Stimulated activated naive CD4-positive, alpha-beta T cell (primary cell): ENCODE measurements around the gene PLEKHN1.
A peak's percentile ranks its signal among the peaks of the same experiment; 100 is the strongest.
"Not testable (repeated sequence)": the region's sequence is repeated elsewhere in the genome, so short reads cannot be mapped to it uniquely, and the experiment has no call there.

Experiments used
- DNase-seq, 6 experiments: peaks; one replicate each; lab custom pipeline; 2025; lab: John Stamatoyannopoulos, UW

The PLEKHN1 gene

DNA sequence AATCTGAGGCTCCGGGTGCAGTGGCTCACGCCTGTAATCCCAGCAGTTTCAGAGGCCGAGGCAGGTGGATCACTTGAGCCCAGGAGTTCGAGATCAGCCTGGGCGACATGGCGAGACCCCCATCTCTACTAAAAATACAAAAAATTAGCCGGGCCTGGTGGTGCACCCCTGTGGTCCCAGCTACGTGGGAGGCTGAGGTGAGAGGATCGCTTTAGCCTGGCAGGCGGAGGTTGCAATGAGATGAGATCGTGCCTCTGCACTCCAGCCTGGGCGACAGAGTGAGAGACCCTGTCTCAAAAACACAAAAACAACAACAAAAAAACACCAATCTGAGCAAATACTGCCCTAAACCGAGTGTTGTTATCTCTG is 46.4 kb downstream of the PLEKHN1 start:
- DNase-seq, result not testable (repeated sequence)

DNA sequence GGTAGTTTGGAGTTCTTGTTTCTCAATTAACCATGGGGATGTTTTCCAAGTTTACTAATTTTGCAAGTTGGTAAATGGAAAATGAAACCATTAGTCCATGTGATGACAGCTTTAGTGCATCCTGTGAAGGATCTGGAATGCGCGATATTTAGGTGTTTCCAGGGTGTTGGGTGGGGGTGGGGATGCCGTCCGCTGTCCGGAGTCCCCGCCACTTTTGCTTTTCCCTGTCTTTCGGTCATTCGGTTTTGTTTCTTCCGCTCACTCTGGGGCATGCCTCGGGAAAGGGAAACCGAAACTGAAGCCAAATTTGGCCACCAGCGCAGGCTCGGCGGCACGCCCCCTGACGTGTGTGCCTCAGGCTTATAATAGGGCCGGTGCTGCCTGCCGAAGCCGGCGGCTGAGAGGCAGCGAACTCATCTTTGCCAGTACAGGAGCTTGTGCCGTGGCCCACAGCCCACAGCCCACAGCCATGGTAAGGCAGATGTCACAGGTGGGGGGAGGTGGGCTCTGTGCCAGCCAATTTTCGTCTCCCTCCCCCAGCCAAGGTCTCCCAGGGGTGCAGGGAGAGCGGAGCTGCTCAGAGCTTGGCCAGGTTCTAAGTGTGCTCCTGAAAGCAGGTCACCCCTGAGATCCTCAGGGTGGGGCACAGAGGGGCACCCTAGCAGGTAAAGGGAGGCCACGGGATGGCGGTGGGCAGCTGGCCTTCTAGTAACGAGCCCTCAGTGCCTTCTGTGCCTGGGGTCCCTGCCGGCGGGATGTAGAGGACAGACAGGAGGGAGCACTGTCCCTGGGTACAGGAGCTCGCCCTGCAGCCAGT is 47.0 kb downstream of the PLEKHN1 start, which contains the start of gene ISG15:
Gene ISG15, plus strand, starts transcription at position 393 of the 817 bp plus-strand sequence. Its CDS starts 77 bp downstream, at position 470.
- DNase-seq, result peak; percentile 76 to 88 (median 81)

DNA sequence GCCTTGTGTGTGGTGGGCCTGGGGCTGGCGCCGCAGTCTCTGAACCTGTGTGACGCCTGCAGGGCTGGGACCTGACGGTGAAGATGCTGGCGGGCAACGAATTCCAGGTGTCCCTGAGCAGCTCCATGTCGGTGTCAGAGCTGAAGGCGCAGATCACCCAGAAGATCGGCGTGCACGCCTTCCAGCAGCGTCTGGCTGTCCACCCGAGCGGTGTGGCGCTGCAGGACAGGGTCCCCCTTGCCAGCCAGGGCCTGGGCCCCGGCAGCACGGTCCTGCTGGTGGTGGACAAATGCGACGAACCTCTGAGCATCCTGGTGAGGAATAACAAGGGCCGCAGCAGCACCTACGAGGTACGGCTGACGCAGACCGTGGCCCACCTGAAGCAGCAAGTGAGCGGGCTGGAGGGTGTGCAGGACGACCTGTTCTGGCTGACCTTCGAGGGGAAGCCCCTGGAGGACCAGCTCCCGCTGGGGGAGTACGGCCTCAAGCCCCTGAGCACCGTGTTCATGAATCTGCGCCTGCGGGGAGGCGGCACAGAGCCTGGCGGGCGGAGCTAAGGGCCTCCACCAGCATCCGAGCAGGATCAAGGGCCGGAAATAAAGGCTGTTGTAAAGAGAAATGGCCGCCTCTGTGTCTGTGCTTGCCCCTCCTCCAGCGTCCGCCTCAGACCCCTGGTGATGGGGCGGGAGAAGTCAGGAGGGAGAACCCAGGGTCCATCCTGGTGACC is 47.8 kb downstream of the PLEKHN1 start:
- peak in 1 of 6 experiments; percentile 29 for DNase-seq

DNA sequence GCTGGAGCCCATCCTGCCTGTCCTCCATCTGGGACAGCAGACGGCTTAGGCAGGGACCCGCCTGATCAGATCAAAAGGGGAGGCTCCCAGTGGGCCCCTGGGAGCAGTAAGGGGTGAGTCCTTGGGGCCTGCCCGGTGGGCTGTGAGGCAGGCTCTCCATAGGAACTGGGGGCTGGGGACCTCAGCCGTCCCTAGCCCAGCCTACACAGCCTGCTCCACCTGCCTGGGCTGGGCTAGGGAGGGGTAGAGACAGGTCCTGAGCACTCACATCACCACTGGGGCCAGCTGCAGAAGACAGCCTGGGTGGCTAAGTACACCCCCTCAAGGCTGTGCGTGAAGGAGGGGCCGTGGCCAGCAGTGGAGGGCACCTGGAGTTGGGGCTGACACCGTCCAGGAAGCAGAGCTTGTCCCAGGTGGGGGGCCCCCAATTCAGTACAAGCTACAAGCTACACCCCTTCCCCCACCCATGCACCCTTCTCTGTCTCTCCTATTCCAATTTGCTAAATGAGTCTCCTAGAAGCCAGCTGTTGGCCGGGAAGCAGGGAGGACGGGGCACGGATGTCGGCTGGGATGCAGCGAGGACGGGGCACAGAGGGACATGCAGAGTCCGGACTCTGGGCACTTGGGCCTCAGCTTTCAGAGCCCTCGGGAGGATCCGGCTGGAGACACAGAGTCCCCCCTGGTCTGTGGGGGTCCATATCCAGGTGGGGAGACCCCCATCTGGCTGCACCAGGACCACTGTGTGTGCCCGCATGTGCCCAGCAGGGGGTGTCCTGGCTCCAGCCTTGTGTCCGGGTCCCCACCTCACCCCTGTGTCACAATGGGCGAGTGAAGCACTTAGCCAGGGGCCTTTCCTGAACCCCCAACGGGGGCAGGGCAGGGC is 48.8 kb downstream of the PLEKHN1 start:
- no peak for DNase-seq

DNA sequence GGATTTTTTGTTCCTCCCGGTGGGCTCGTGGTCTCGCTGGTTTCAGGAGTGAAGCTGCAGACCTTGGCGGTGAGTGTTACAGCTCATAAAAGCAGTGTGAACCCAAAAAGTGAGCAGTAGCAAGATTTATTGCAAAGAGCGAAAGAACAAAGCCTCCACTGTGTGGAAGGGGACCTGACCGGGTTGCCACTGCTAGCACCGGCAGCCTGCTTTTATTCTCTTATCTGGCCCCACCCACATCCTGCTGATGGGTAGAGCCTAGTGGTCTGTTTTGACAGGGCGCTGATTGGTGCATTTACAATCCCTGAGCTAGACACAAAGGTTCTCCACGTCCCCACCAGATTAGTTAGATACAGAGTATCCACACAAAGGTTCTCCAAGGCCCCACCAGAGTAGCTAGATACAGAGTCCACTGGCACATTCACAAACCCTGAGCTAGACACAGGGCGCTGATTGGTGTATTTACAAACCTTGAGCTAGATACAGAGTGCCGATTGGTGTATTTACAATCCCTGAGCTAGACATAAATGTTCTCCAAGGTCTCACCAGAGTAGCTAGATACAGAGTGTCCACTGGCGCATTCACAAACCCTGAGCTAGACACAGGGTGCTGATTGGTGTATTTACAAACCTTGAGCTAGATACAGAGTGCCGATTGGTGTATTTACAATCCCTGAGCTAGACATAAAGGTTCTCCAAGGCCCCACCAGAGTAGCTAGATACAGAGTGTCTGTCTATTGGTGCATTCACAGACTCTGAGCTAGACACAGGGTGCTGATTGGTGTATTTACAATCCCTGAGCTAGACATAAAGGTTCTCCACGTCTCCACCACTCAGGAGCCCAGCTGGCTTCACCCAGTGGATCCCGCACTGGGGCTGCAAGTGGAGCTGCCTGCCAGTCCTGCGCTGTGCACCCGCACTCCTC is 51.4 kb downstream of the PLEKHN1 start:
- DNase-seq, result not testable (repeated sequence)

DNA sequence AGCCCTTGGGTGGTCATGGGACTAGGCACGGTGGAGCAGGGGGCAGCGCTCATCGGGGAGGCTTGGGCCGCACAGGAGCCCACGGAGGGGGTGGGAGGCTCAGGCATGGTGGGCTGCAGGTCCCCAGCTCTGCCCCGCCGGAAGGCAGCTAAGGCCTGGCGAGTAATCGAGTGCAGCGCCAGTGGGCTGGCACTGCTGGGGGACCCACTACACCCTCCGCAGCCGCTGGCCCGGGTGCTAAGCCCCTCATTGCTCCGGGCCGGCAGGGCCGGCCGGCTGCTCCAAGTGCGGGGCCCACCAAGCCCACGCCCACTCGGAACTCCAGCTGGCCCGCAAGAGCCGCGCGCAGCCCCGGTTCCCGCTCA is 52.0 kb downstream of the PLEKHN1 start:
- DNase-seq, result not testable (repeated sequence)

DNA sequence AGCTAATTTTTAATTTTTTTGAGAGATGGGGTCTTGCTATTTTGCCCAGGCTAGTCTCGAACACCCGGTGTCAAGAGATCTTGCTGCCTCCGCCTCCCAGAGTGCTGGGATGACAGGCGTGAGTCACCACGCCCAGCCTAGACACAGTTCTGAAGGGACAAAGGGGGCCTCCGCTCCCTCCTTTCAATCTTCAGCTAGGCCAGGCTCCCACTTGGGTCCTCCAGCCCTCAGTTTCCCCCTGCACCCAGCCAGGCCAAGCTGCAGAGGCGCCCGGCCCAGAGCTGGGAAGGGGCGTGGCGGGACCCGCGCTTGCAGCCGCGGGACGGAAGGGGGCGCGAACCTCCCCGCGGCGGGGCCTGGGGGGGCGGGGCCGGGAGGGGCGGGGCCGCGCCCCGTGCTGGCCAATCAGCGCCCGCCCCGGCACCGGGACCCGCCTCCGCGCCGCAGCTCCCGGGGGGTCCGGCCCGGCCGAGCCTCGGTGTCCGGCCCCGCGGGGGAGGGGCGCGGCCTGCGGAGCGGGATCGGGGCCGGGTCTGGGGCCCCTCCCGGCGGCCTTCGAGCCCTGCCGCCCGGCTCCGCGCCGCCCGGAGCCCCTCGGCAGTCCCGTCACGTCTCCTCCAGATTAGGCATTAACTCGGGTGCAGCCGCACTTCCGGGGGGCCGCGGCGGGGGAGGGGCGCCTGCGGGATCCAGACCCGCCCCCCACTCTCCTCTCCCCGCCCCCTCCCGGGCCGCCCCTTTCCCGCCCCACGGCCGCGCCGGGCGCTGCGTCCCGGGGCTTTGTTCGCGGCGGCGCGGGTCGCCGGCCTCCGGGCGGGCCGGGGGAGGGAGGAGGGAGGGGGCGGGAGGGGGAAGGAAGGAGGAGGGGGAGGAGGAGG is 53.1 kb downstream of the PLEKHN1 start:
- peak; percentile 66 to 88 (median 73) for DNase-seq

DNA sequence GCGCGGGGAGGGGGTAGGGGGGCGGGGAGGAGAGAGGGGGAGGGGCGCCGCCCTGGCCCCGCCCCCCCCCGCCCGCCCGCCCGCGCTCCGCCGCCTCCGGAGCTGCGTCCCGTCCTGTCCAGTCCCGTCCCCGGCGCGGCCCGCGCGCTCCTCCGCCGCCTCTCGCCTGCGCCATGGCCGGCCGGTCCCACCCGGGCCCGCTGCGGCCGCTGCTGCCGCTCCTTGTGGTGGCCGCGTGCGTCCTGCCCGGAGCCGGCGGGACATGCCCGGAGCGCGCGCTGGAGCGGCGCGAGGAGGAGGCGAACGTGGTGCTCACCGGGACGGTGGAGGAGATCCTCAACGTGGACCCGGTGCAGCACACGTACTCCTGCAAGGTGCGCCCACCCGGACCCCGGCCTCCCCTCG is 53.7 kb downstream of the PLEKHN1 start, which contains the start of gene AGRN:
Gene AGRN, plus strand, starts transcription at position 121 of the 405 bp plus-strand sequence. Its CDS starts 53 bp downstream, at position 174.
- peak in 2 of 6 experiments; percentile 65 to 66 for DNase-seq

DNA sequence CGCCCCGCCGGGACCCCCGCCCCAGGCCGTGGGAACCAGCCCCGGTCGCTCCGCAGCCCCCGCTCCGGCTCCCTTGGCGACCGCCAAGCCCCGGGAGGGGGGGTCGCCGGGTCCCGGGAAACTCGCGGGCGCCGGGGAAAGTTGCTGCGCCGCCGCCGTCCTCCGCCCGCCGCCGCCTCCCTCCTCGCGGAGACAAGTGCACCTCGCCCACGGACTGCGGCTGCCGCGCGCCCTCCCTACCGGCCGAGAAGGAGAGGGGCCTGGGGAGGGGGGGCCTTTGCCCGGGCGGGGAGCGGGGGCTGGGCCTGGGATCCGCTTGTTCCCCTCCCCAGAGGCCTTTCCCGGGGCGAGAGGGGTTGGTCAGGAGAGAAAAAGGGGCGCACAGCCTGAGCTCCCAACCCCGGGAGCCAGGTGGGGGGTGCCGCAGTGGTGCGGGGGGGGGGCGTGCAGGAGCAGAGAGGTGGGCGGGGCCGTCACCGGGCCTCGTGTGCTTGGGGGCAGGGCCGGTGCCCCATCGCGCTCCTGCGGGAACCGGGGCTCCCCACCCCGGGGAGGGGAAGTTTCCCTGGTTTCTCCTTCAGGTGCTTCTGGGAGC is 54.2 kb downstream of the PLEKHN1 start:
- peak in 2 of 6 experiments; percentile 56 to 59 for DNase-seq

DNA sequence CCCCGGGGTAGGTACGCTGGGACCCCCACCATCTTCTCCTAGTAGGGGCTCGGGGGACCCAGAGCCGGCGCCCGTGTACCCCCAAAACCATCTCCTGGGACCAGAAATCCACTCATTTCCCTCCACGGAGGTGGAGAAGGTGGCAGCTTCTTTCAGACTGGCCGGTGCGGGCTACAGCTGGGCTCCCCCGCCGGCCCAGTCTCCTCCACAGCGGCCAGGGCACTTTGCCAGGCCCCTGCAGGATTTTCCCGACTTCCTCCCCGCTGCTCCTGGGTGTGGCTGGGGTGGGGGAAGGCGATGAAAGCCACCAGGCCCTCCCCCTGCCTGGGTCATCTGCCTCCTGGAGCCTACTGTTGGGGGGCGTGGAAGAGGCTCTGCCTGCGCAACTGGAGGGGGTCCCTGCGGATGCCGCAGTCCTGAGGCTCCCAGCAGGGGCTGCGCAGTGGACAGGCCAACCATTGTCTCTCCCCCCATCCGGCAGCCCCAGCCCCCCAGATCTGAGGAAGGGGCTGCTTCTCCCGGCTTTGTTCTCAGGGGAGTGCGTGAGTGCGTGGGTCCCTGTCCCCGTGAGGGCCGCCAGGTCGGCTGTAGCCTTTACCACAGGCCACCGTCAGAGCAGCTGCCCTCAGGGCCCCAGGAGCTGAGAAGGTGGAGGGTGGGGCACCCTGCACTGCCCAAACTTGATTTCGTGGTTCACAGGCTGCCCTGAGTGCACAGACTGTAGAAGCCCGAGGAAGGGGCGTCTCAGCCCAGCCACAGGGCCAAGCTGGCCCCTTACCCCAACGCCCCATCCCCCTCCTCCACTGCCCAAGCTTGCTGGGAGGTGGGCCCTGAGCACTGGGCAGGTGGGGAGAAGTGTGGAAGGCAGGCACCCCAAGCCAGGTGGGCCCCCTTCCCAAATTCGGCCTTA is 55.0 kb downstream of the PLEKHN1 start:
- DNase-seq, result peak in 1 of 6 experiments; percentile 25

DNA sequence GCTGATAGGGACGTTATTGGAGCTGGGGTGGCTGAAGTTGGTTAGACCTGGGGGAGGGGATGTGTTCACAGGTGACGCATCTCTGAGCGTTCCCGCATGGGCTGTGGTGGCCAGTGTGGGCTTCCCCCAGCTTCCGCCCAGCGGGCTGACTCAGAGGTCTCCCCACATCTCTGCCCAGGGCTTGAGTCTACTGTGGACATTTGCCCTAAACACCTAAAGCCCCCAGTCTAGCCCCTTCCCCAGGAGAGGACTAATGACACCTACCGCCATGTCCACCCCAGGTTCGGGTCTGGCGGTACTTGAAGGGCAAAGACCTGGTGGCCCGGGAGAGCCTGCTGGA is 55.6 kb downstream of the PLEKHN1 start:
- no peak for DNase-seq

DNA sequence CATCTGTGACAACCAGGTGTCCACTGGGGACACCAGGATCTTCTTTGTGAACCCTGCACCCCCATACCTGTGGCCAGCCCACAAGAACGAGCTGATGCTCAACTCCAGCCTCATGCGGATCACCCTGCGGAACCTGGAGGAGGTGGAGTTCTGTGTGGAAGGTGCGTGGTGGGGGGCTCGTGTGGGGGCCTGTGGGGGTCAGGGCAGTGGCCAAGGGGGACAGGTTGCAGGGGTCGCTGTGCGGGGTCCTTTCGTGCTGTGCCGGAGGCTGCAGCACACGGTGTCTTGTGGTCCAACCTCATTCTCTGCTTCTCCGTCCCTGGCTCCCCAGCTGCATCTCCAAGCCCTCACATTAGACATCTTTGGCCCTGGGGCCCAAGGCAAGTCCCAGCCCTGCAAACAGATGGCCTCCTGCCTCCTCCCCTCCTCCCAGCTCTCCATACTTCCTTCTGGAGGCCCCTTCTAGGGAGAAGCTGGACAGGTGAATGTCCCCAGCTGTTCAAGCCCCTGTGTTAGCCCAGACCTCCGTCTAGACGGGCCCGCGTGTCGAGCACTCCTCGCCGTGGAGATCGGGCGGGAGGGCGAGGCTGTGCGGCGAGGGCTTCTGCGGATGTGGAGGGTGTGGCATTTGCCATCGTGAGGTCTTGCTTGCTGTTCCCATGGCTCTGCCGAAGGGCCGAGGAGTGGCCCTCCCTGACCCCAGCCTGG is 56.2 kb downstream of the PLEKHN1 start:
- DNase-seq, result no peak

DNA sequence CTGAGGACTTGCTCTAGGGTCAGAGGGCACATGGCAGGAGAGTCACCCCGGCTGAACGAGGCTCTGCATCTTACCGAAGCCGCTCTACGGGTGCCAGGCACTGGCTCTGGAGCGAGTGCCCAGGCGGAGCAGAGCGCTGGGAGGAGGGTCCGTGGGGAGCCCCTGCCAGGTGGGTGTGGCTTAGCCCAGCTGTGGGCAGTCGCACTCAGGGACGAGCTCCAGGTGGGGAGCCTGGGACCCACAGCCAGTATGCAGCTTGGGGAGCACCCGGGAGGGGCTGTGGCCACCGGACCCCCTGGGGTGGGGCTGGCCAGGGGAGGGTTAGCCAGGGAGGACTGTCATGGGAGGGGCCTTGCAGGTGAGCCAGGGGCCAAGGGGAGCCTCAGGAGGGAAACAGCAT is 57.4 kb downstream of the PLEKHN1 start:
- DNase-seq, result no peak

DNA sequence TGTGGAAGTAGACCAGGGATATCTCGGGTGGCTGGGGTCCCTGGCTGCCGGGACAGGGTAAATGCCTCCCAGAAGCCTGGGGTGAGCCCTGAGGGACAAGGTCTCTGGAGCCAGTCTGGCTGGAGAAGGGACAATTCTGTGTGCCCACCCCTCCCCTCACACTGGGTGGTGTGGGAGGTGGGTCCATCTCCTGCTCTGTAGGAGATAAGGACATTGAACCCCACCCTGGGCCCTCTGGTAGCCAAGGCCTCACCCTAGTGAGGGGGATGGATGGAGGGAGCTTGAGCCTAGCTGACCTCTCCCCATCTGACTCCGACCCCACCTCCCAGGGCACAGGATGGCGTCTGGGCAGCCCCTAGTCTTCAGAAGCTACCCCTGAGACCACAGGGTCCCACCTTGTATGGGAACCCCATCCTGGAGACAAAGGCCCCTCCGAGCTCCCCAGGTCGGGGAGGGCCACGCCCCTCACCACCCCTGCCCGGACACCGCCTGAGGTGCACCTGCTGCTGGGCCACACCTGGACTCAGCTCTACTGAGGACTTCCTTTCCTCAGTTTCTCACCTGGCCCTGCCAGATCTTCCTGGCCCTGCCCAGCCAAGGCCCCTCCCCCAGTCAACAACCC is 58.0 kb downstream of the PLEKHN1 start:
- DNase-seq, result no peak

DNA sequence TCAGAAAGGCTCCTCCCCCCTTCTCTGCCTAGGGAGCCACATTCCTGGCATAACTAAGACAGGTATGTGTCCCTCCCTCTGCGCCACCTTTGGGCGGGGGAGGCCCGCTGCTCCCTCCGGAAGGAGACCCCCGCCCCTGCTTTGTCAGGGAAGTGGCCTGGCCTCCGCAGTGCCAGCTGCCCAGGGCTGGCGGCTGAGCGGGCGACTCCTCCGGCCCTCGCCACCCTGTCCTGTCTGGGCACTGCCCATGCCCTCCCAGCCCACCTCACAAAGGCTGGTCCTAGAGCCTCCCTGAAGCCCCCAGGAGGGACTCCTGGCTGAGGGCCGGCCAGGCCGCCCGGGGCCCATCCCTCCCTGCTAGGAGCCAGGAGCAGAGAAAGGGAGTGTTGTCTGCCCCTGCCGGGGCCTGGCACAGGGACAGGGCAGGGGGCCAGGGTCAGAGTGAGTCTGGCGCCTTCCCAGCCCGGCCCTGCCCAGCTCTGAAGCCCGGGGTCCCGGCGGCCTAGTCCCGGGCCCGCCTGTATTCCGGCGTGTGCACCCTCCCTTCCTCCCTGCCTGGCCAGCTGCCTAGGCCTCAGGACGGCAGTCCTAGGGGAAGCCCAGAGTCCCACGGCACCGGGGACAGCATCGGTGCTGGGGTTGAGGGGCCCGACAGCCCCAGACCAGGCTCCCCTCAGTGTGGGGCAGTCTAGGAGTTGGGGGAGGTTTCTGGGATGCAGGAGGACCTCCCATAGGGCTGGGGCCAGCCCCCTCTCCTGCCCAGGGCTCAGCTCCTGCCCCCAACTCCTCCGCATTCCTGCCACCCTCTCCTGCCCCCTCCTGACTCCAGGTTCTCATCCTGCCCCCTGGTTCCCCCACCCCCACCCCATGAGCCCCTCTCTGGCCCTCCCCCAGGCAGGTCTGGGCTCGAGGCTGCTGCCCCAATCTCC is 58.8 kb downstream of the PLEKHN1 start:
- DNase-seq, result no peak
